ENCODE data around the gene PCK2.
A peak's percentile ranks its signal among the peaks of the same experiment; 100 is the strongest.

PCK2 gene

DNA sequence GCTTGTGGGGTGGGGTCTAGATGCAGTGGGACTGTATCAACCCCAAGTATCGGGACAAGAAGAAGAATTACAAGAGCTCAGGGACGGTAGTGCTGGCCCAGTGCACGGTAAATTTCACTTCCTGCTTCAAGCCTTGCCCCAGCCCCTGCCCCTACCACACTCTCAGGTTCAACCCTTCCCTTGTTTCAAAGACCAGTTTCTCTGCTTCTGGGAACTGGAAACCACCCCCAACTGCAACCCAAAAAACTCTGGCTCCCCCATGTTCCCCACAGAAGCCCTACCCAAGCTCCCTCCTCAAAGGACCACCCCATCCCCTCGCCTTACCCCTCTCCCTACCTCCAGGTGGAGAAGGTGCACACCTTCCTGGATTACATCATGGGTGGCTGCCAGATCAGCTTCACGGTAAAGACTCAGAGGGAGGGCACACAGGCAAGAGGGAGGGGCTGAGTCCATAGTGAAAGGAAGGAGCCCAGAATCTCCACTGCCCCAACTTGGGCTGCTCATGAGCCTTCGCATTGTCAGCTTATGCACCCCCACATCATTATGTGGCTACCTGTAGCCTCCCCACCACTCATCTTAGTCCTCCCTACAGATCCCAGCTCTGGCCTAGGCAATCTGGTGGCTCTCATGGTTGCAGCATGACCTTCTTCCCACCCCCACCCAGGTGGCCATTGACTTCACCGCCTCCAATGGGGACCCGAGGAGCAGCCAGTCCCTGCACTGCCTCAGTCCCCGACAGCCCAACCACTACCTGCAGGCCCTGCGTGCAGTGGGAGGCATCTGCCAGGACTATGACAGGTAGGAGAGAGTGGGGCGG is 18.4 kb upstream of the PCK2 start:
- DNase-seq (ENCODE audit: low spot score), result no peak

DNA sequence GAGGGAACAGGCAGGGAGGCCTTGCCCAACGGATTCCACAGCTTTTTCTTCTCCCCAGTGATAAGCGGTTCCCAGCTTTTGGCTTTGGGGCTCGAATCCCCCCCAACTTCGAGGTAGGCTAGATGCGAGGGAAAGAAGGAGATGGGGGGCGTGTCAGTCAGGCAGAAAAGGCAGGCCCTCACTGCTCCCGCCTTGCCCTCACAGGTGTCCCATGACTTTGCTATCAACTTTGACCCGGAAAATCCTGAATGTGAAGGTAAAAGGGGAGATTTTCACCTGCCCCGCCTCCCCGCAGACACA is 17.9 kb upstream of the PCK2 start:
- no peak for DNase-seq (ENCODE audit: low spot score)

DNA sequence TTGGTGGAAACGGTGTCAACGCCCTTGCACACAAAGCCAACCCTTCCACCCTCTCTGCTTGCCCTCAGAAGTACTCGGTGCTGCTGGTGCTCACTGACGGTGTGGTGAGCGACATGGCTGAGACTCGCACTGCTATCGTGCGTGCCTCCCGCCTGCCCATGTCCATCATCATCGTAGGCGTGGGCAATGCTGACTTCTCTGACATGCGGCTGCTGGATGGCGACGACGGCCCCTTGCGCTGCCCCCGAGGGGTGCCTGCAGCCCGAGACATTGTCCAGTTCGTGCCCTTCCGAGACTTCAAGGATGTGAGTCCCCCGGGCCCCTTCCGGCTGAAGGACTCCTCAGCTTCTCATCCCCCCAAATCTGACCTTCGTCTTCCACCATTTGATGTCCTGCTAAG is 17.0 kb upstream of the PCK2 start:
- DNase-seq (ENCODE audit: low spot score), result no peak

DNA sequence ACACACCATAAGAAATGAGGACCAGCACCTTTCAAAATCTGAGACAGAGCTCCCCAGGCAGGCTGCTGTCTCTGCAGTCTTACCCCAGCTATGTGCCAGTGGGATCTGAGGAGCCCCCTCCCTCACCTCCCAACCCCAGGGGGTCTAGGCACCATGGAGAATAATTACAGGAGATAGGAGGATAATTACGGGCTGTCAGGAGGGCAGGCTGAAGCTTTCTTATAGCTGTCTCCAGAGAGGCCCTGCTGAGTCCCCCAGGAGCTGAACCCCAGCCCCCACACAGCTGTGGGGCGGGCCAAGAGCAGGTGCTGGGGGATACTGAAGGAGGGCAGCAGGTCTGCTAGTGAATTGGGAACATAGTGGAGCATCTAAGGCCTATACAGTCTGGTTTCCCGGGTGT is 16.0 kb upstream of the PCK2 start:
- DNase-seq (ENCODE audit: low spot score), result no peak

DNA sequence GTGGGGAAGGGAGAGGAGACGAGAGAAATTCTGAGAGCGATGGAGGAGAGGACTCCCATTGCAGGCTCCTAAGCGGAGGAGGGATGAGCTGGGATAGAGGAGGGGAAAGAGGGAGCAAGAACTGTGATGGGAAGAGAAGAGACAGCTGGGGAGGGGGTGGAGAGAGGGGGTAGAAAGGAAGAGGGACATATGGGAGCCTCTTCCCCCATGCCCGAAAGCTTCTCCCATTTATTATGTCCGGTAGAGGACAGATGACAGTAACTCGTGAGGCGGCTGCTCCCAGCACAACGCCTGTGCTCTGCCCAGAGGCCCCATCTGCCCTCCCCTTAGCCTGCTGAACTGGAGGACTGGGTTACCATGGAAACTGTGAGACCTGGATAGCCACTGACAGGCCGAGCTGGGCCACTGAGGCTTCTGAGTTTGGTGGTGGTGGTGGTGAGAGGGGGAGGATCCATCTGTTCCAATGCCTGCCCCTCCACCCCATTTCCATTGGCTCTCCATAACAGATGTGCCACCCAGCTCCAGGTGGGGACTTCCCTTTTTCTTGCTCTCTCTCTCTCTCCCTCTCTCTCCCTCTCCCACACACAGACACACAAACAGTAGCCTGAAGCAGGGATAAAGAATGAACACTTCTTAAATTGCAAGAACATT is 14.5 kb upstream of the PCK2 start:
- no peak for DNase-seq (ENCODE audit: low spot score)

DNA sequence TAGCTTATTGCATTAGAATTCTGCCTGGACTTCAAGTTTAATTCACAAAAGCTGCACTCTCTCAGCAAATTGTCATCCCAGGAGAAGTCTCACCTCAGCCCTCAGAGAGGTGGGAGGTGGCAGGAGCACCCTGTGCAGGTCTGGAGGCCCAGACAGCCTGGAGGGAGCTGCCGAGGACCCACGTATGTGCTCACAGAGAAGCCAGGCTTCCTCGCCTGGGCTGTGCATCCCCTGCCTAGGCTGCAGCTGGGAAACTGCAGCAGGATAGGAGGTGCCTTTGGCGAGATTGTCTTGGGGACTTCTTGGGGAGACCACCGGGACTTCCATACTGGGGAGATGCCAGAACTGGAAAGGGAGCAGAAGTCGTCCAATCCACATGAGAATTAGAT is 14.0 kb upstream of the PCK2 start:
- DNase-seq (ENCODE audit: low spot score), result no peak

DNA sequence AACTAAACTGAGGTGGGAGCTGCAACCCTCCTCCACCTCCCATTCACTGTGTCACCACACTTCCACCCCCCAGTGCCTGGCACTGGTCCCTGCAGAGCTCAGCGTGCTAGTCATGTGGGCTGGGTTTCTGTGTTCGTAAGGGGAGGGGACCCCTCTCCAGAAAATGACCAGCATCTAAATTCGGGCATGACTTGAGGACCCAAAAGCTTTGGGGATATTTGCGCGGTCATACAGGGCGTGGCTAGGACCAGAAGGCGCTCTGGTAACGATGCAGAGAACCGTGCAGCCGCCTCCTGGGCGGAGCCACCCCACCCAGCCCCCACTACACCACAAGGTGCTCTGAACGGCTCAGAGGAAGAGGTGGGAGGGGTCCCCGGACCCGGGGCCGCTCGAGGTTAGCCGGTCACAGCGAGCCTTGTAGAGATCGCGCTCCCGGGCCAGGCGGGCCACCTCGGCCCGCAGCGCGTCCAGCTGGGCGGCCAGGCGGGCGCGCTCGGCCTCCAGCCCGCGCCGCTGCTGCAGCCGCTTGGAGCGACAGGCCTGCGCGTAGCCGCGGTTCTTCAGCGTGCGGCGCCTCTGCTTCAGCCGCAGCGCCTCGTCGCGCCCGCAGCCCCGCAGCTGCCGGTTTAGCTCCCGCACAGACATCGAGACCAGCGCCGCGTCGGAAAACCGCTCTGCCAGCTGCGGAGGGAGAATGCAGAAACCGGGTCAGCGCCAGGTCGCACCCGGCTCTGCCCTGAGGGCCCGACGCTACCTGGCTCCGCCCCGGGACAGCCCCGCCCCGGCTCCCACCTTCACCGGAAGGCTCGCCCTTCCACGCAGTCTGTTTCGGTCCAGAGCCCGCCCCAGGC is 13.0 kb upstream of the PCK2 start:
- DNase-seq (ENCODE audit: low spot score), result peak; percentile 66

DNA sequence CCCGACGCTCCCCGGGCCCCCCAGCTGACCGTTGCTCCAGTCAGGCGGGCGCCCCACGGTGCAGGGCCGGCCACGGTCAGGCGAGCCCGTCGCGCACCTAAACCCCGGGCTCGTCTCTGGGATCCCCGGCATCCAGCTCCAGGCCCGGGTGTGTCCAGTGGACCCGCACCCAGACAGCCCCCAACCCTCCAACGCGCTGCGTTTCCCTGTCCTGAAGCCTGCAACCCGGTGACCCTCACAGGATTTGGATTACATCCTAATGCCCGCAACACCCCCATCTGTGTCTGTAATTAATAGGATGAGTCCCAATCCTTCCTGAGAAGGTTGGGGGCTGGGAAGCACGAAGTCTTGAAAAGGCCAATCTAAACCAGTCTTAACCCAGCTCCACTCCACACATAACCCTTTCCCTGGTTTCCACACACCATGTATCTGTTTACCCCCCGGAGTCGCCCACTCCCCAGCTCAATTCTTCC is 12.3 kb upstream of the PCK2 start:
- DNase-seq (ENCODE audit: low spot score), result no peak

DNA sequence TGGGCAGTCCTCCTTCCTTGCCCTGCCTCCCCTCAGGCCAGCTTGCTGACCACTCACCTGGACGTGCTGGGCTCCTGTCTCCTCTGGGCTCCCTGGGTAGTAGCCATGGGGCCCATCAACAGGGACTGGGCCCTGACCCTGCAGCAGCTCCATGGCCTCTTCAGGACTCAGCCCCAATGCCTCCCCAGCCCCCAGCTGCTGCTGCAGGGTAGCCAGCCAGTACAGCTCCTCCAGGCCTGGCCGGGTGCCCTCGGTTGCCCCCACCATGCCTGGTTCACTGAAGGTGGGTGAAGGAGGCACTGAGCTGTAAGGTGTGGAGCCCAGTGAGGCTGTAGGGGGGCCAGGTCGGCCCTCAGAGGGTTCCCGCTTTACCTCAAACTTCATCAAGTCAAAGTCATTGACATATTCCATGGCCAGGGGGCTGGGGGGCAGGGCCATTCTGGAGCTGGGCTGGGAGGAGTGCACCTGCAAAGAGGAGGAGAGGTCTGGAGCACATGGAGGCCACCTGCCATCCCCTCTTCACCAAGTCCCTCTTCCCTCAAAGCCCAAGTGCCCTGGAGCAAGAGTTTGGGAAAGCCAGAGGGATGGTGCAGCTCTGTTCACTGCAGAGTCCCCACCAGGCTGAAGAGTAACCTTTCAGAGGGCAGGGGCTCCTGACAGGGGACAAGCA is 11.6 kb upstream of the PCK2 start:
- no peak for DNase-seq (ENCODE audit: low spot score)

DNA sequence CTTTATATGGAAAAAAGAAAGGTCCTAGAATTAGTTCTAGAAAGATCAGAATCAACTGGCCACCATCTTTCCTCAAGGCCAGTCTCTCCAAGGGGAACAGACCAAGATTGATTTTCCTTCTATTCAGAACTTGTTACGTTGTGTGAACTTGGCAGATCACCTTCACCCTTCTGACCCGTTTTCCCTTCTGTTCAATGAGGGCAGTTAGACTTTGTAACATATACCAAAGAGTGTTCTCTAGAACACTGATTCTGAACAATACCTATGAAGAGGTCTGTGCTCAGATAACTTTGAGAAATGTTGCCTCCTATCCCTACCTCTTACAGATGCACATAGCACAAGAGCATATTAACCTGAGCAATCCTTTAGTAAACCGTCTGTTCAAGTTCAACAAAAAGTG is 10.6 kb upstream of the PCK2 start:
- no peak for DNase-seq (ENCODE audit: low spot score)

DNA sequence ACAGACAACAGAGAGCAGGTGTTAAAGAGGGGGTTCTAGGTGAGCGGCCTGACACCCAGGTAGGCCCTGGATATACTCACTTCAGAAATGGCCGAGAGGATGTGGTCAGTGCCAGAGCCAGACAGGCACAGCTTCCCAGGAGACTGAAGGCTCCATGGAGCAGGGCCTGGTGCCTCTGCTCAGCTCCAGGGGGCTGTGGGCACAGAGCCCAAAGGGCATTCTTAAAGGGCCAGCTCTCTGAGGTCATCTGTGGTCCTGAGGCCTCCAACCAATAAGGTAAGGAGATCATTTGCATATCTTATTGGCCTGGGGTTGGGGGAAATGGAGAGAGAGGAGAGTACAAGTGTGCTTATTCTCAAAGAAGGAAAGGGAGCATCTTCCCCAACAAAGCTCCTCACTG is 9.7 kb upstream of the PCK2 start:
- no peak for DNase-seq (ENCODE audit: low spot score)

DNA sequence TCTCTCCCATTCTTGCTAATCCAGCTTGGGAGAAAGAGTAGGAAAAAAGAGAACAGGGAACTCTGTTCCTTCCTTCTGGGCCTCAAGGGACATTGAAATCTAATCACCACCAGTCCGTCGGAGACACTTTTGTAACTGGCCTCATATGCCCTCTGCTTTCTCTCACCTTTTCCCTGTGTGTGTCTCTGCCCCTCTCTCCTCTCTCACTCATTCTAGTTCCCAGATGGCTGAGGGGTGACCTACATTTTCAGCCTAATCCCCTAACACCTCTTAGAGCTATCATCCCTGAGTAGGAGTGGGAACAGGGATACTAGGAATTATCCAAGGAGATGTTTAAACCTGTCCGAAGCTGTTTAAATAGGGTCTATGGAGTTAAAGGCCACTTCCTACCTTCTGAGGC is 8.9 kb upstream of the PCK2 start:
- no peak for DNase-seq (ENCODE audit: low spot score)

DNA sequence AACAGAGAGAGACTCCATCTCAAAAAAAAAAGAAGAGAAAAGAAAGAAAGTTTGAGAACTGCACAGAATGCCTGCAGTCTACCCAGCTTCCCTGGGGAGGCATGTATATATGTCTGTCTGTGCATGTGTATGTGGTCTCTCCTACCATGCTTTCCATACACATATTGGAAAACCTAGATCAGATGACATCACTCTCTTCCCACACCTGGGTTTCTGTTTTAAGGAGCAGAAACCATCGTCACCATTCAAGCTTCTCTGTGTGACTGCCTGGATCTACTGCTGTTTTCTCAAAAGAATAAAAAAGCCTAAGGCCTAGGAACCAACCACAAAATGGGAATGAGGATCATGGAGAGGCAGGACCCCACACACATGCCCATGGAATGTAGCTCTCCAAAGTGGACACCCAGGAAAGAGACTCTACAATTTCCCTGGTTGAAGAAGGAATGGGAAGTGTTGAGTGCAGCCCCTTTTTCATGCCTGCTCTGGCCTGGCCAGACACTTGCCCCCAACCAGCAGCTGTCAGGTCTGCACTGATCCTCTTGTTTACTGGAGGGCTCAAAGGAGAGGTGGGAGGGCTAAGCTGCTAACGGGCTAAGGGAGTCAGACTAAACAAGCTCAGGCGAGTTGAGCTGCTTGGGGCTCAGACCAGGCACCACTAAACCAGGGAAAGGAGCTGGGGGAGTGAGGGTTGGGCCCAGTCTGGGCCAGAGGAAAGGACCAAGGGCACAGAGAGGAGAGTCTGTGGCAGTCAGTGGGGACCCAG is 7.7 kb upstream of the PCK2 start:
- no peak for DNase-seq (ENCODE audit: low spot score)

DNA sequence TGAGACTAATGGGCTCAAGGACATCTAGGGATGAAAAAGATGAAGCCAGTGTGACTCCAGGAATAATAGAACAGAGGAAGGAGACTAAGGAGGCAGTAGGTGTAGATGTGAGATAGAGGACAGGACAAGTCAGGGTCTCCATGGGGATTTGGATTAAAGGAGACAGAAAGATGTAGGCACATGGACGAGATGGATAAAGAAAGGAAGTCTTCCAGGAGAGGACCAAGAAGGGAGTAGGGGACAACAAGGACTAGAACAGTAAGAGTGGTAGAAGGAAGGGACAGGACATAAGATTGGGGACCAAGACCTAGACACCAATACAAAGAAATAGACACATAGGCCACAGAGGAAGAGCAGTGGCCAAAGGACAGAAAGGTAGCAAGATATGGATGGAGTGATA is 7.1 kb upstream of the PCK2 start:
- DNase-seq (ENCODE audit: low spot score), result no peak

DNA sequence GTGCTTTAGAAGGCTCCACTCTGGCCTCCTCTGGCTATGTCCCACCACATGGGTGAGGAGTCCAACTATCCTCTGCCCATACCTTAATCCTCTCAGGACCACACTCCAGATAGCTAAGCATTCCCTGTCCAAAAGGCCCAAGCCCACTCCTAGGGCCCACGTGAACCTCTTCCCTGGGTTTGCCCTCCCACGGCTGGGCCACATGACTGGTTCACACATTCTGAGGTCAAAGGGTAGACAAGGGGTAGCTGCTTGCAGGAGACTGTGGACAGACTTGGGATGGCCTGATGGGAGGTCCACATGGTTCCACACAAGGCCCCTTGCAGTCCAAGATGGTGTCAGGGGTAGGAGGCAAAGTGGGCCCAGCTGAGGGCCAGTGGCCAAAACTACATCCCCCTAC is 6.0 kb upstream of the PCK2 start:
- no peak for DNase-seq (ENCODE audit: low spot score)

DNA sequence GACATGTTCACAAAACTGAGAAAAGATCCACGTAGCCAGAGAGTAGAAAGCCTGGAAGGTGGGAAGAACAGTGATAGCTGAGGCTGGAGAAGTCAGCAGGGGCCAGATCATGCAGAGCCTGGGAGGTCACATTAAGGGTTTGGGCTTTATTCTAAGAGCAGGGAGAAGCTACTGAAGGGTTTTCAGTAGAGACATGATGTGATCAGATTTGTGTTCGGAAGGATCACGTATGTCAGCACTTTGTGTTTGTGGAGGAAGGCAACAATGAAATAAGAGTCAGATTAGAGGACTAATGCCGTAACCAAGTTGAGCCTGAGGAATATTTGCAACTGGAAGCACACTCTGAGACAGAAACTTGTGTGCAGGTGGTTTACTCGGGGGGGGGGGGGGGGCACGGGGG is 4.2 kb upstream of the PCK2 start:
- DNase-seq (ENCODE audit: low spot score), result no peak

DNA sequence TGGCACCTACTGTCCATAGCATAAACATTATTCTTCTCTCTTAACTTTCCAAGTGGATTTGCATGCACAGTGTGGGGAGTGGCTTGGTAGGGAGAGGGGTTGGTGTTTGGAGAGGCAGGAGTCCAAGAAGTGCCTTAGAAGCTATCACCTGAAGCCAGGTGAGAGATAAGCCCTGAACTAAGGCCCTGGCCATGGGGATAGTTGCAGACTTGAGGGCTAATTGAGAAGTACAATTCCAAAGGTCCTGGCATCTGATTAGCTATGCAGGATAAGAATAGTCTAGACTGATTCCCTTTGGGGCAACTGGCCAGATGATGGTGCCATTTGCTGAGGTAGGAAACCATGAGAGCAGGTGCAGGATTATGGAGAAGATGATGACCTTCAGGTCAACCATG is 2.0 kb upstream of the PCK2 start:
- no peak for DNase-seq (ENCODE audit: low spot score)

DNA sequence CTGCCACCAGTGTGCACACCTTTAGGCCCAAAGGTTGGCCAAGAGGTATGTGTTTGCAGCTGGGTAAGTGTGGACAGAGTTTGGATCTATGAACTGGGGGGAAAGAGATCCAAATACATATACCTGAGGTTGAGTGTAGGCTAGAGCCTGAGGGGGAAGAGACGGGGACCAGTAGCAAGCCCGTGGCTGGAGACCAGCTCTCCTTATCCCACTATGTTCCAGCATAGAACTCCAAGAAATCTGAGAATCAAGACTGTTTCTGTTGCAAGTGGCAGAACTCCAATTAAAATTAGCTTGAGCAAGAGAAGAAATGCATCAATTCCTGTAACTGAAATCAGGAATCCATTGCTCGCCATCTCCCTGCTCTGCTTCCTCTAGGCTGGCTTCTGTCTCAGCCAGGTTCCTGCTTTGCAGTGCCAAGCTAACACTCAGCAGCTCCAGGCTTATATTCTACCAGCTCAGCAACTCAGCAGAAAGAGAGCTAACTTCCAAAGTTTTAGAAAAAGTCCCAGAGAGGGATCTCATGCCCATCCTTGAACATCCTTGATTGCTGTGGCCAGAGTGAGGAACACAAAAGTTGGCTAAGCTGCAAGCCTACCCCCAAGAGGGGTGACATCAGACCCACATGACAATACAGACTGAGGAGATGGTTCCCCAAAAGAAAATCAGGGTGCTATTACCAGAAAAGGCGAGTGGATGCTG is 1.5 kb upstream of the PCK2 start:
- DNase-seq (ENCODE audit: low spot score), result no peak

DNA sequence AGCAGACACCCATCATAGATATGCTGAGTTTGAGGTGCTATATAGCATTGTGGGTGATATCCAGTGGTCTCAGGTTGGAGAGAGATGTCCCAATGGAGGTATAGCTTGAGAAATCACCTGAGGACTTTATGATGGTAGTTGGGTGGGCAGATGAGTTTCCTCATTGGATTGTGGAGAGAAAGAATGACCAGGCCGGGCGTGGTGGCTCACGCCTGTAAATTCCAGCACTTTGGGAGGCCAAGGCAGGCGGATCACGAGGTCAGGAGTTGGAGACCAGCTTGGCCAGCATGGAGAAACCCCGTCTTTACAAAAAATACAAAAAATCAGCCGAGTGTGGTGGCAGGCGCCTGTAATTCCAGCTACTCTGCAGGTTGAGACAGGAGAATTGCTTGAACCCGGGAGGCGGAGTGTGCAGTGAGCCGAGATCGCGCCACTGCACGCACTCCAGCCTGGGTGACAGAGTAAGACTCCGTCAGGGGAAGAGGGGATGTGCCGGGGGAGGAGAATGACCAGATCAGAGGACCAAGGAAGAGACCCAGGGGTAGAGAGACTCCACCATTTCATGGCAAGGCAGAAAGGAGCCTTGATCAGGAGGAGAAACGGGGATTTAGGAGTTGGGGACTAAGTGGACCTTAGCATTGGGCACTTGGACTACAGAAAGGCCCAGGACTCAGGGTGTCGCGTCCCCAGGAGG is 757 bp upstream of the PCK2 start:
- no peak for DNase-seq (ENCODE audit: low spot score)

DNA sequence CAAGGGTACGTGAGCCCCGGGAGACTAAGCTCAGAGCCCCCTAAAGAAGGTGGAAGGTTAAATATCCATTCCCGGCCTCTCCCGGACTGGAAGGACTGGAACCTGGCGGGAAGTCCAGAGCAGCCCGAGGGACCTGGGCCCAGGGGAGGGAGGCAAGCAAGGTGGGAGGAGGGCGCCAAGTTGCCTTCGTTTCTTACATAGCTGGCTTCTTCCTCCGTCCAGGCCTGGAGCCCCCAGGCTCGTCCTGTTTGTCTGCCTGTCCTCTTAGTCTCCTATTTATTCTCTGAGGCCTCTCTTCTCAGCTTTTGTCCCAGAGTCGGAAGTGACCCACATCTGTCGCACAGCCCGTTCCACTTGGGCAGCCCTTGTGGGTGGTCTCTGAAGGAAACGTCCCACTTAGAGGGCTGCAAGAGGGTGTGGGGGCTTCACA is 745 bp downstream of the PCK2 start:
- no peak for DNase-seq (ENCODE audit: low spot score)

Data from CD4-positive, alpha-beta T cell treated with Interleukin-6 at 100 ng/mL for 8 hours (primary cell).